Measurements from ENCODE around the gene RPS25.
"Not testable (repeated sequence)": the region's sequence is repeated elsewhere in the genome, so short reads cannot be mapped to it uniquely, and the experiment has no call there.

Gene RPS25

GRCh38 chr11:119038884-119039283, 20.7 kb upstream of the RPS25 start:
- DNase-seq = no peak

GRCh38 chr11:119034813-119035212, 16.7 kb upstream of the RPS25 start:
- no peak for DNase-seq

- not testable (repeated sequence) for DNase-seq
Measured at GRCh38 chr11:119033421-119033820, 15.3 kb upstream of the RPS25 start.

- no peak for DNase-seq
Measured at GRCh38 chr11:119031912-119032280, 13.8 kb upstream of the RPS25 start.

- peak; percentile 96 for DNase-seq
Measured at GRCh38 chr11:119030329-119031047, 12.3 kb upstream of the RPS25 start, which contains the start of gene SLC37A4. TSS of gene SLC37A4 (minus strand) at chr11:119030877.

GRCh38 chr11:119030029-119030328, 11.8 kb upstream of the RPS25 start:
- DNase-seq = no peak

GRCh38 chr11:119029340-119030028, 11.3 kb upstream of the RPS25 start:
- no peak for DNase-seq

- DNase-seq = no peak
Measured at GRCh38 chr11:119029069-119029339, 10.9 kb upstream of the RPS25 start.

- no peak for DNase-seq
Measured at GRCh38 chr11:119028346-119029068, 10.4 kb upstream of the RPS25 start.

GRCh38 chr11:119027561-119028345, 9.6 kb upstream of the RPS25 start:
- no peak for DNase-seq

- DNase-seq = no peak
Measured at GRCh38 chr11:119026970-119027369, 8.8 kb upstream of the RPS25 start.

GRCh38 chr11:119025978-119026766, 8.0 kb upstream of the RPS25 start:
- DNase-seq = no peak

- DNase-seq = no peak
Measured at GRCh38 chr11:119025541-119025940, 7.4 kb upstream of the RPS25 start.

- no peak for DNase-seq
Measured at GRCh38 chr11:119025099-119025473, 6.9 kb upstream of the RPS25 start.

- no peak for DNase-seq
Measured at GRCh38 chr11:119024430-119025098, 6.4 kb upstream of the RPS25 start.

- DNase-seq = no peak
Measured at GRCh38 chr11:119023741-119024140, 5.6 kb upstream of the RPS25 start.

GRCh38 chr11:119021631-119022030, 3.5 kb upstream of the RPS25 start:
- no peak for DNase-seq

GRCh38 chr11:119019996-119020395, 1.9 kb upstream of the RPS25 start:
- DNase-seq = no peak

- DNase-seq = not testable (repeated sequence)
Measured at GRCh38 chr11:119017377-119017776, 766 bp downstream of the RPS25 start.

GRCh38 chr11:119016216-119017009, 1.7 kb downstream of the RPS25 start:
- DNase-seq = no peak

GRCh38 chr11:119015054-119015611, 3.0 kb downstream of the RPS25 start:
- DNase-seq = no peak
